ENCODE results near the gene DNTT.
"Not testable (repeated sequence)": the region's sequence is repeated elsewhere in the genome, so short reads cannot be mapped to it uniquely, and the experiment has no call there.

Gene DNTT

GRCh38 chr10:96276831-96277230 is 27.4 kb upstream of the DNTT start:
- DNase-seq, result no peak

GRCh38 chr10:96279191-96279641 is 25.0 kb upstream of the DNTT start:
- DNase-seq, result no peak

GRCh38 chr10:96280859-96281258 is 23.4 kb upstream of the DNTT start:
- no peak for DNase-seq

GRCh38 chr10:96281444-96282029 is 22.7 kb upstream of the DNTT start:
- no peak for DNase-seq

- no peak for DNase-seq
Measured at GRCh38 chr10:96283351-96283750, 20.9 kb upstream of the DNTT start.

GRCh38 chr10:96283756-96284155 is 20.5 kb upstream of the DNTT start:
- no peak for DNase-seq

GRCh38 chr10:96285331-96285752 is 18.9 kb upstream of the DNTT start:
- DNase-seq, result no peak

- no peak for DNase-seq
Measured at GRCh38 chr10:96287392-96288105, 16.7 kb upstream of the DNTT start.

- DNase-seq, result no peak
Measured at GRCh38 chr10:96288151-96288621, 16.0 kb upstream of the DNTT start.

GRCh38 chr10:96289218-96289910 is 14.9 kb upstream of the DNTT start:
- DNase-seq, result no peak

- DNase-seq, result no peak
Measured at GRCh38 chr10:96290368-96291133, 13.7 kb upstream of the DNTT start.

GRCh38 chr10:96292971-96293920 is 11.0 kb upstream of the DNTT start:
- DNase-seq, result no peak

- no peak for DNase-seq
Measured at GRCh38 chr10:96295475-96295874, 8.8 kb upstream of the DNTT start.

- DNase-seq, result no peak
Measured at GRCh38 chr10:96297486-96297885, 6.7 kb upstream of the DNTT start.

- DNase-seq, result no peak
Measured at GRCh38 chr10:96298362-96298761, 5.9 kb upstream of the DNTT start.

GRCh38 chr10:96299383-96299782 is 4.9 kb upstream of the DNTT start:
- no peak for DNase-seq

- no peak for DNase-seq
Measured at GRCh38 chr10:96301616-96302015, 2.6 kb upstream of the DNTT start.

- DNase-seq, result no peak
Measured at GRCh38 chr10:96305019-96305418, 785 bp downstream of the DNTT start.

- no peak for DNase-seq
Measured at GRCh38 chr10:96306516-96306915, 2.3 kb downstream of the DNTT start.

GRCh38 chr10:96308854-96309253 is 4.6 kb downstream of the DNTT start:
- DNase-seq, result not testable (repeated sequence)

- no peak for DNase-seq
Measured at GRCh38 chr10:96309628-96310320, 5.5 kb downstream of the DNTT start.

- DNase-seq, result no peak
Measured at GRCh38 chr10:96310321-96310669, 6.1 kb downstream of the DNTT start.
